CD4-positive, alpha-beta T cell treated with Interleukin-15 for 1 hour (primary cell): Measurements from ENCODE around the gene TMEM154.

Experiments
- DNase-seq: peaks from one replicate; pipeline ENCODE4 v3.0.0-alpha.2; 2020

The TMEM154 gene

GRCh38 chr4:152586668-152587067, 93.1 kb downstream of the TMEM154 start:
- no peak for DNase-seq

- no peak for DNase-seq
Measured at GRCh38 chr4:152585023-152585441, 94.8 kb downstream of the TMEM154 start.

GRCh38 chr4:152581536-152582160, 98.1 kb downstream of the TMEM154 start:
- DNase-seq = no peak

GRCh38 chr4:152579916-152580315, 99.9 kb downstream of the TMEM154 start:
- no peak for DNase-seq

GRCh38 chr4:152579107-152579764, 100.6 kb downstream of the TMEM154 start:
- DNase-seq = no peak

- DNase-seq = no peak
Measured at GRCh38 chr4:152578670-152579069, 101.1 kb downstream of the TMEM154 start.

- DNase-seq = no peak
Measured at GRCh38 chr4:152577708-152578396, 101.9 kb downstream of the TMEM154 start.

GRCh38 chr4:152575533-152575932, 104.3 kb downstream of the TMEM154 start:
- no peak for DNase-seq

- DNase-seq = no peak
Measured at GRCh38 chr4:152573861-152574260, 105.9 kb downstream of the TMEM154 start.

GRCh38 chr4:152572417-152573086, 107.2 kb downstream of the TMEM154 start:
- no peak for DNase-seq

GRCh38 chr4:152571770-152572169, 108.0 kb downstream of the TMEM154 start:
- DNase-seq = no peak

GRCh38 chr4:152571296-152571695, 108.5 kb downstream of the TMEM154 start:
- DNase-seq = no peak
